Neural crest cell (in vitro differentiated cells): ENCODE data around the gene FOXD2. TPM values are rescaled to one million over a fixed set of nuclear protein-coding genes. Genes with fewer than 3 reads are reported as not detected.

ENCODE experiments used
- DNase-seq: peaks from one replicate; pipeline ENCODE4 v3.0.0; 2021; ENCODE audit warnings: low read depth, mixed read lengths, low spot score
- H3K27ac Mint-ChIP-seq: one replicate; pipeline ENCODE4 v1.8.0; 2021; ENCODE audit warnings: mild to moderate bottlenecking, mixed read lengths; ENCODE audit not compliant: unreplicated experiment
- H3K27me3 Mint-ChIP-seq: 2 replicates; pipeline ENCODE4 v1.8.0; 2021; ENCODE audit warnings: low read depth, mild to moderate bottlenecking, mixed read lengths
- H3K36me3 Mint-ChIP-seq: 2 replicates; pipeline ENCODE4 v1.8.0; 2021; ENCODE audit warnings: low read depth, mild to moderate bottlenecking, mixed read lengths
- H3K4me1 Mint-ChIP-seq: 2 replicates; pipeline ENCODE4 v1.8.0; 2021; ENCODE audit warnings: mixed read lengths
- H3K4me3 Mint-ChIP-seq: one replicate; pipeline ENCODE4 v1.8.0; 2021; ENCODE audit warnings: mild to moderate bottlenecking, mixed read lengths
- H3K9me3 Mint-ChIP-seq: 2 replicates; pipeline ENCODE4 v1.8.0; 2021; ENCODE audit warnings: mixed read lengths
- total RNA-seq: library from RNA; stranded (reverse); gene quantifications from 2 replicates; pipeline ENCODE4 v1.2.1, GENCODE V29; 2021
- TF ChIP-seq, protein P1 (sequence below): fragments of 200-600 bp; sonication (generic); conservative IDR thresholded peaks from 2 replicates; pipeline ENCODE4 v1.5.0; 2021; ENCODE audit warnings: antibody characterized with exemption, mild to moderate bottlenecking

Gene FOXD2
- total RNA-seq, 1 donor from 2014 or later = 17.3 TPM

DNA sequence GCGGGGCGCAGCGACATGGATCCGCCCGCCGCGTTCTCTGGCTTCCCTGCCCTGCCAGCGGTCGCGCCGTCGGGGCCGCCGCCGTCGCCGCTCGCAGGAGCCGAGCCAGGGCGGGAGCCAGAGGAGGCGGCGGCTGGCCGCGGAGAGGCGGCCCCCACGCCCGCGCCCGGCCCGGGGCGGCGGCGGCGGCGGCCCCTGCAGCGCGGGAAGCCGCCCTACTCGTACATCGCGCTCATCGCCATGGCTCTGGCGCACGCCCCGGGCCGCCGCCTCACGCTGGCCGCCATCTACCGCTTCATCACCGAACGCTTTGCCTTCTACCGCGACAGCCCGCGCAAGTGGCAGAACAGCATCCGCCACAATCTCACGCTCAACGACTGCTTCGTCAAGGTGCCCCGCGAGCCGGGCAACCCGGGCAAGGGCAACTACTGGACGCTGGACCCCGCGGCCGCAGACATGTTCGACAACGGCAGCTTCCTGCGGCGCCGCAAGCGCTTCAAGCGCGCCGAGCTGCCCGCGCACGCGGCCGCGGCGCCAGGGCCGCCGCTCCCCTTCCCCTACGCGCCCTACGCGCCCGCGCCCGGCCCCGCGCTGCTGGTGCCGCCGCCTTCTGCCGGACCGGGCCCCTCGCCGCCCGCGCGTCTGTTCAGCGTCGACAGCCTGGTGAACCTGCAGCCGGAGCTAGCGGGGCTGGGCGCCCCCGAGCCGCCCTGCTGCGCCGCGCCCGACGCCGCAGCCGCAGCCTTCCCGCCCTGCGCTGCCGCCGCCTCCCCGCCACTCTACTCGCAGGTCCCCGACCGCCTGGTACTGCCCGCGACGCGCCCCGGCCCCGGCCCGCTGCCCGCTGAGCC, 21.3 kb upstream of the FOXD2 start:
- Mint-ChIP-seq H3K27me3 (peaks cover 78% of the 10 kb centered on the region), H3K9me3 (no peaks in the 10 kb centered on the region), H3K4me3 (peak overlapping the region; percentile 67), H3K4me1 (no peaks in the 10 kb centered on the region), H3K27ac (no peak overlapping the region), H3K36me3 (no peaks in the 10 kb centered on the region)
- DNase-seq = no peak
- TF ChIP-seq, protein P1, sequence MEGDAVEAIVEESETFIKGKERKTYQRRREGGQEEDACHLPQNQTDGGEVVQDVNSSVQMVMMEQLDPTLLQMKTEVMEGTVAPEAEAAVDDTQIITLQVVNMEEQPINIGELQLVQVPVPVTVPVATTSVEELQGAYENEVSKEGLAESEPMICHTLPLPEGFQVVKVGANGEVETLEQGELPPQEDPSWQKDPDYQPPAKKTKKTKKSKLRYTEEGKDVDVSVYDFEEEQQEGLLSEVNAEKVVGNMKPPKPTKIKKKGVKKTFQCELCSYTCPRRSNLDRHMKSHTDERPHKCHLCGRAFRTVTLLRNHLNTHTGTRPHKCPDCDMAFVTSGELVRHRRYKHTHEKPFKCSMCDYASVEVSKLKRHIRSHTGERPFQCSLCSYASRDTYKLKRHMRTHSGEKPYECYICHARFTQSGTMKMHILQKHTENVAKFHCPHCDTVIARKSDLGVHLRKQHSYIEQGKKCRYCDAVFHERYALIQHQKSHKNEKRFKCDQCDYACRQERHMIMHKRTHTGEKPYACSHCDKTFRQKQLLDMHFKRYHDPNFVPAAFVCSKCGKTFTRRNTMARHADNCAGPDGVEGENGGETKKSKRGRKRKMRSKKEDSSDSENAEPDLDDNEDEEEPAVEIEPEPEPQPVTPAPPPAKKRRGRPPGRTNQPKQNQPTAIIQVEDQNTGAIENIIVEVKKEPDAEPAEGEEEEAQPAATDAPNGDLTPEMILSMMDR = no peak

DNA sequence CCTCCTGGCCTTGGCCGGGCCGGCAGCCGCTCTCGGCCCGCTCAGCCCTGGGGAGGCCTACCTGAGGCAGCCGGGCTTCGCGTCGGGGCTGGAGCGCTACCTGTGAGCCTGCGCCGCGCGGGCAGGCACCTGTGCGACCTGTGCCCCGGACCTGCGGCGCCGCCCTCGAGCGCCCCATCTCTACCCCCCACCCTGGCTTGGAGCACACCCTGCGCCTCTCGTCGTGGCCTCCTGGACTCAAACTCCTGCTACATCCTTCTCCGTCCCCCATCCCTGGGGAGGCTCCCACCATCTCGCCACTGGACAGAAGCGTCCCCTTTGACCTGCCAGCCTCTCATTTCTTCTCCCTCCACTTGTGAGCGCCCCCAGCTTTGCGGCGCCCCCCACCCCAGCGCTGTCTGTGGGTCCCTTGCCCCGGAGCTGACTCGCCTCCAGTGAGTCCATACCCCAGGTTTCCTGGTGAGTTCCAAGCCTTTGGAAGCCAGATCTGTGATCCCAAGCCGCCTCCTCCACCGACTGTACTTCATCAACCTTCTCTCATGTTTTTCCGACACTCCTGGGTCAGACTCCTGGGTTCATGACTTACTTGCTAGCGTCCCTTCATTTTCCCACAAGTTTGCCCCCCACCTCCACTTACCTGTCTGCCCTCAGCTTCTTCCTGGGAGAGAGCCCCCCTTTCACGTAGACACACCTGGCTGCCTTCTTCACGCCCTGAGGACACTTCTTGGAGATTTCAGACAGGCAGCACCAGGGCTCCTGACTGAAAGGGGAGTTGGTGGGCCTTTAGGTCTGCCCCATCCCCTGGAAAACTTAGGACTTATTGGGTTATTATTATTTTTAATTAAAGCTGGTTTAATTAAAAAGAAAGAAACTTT, 20.4 kb upstream of the FOXD2 start:
- peak overlapping the region; percentile 51 for H3K4me3 Mint-ChIP-seq
- TF ChIP-seq, protein P1 = no peak
- peaks cover 84% of the 10 kb centered on the region for H3K27me3 Mint-ChIP-seq
- no peaks in the 10 kb centered on the region for H3K9me3 Mint-ChIP-seq
- no peak for DNase-seq
- no peaks in the 10 kb centered on the region for H3K36me3 Mint-ChIP-seq
- H3K4me1 Mint-ChIP-seq = no peaks in the 10 kb centered on the region
- H3K27ac Mint-ChIP-seq = no peak overlapping the region

DNA sequence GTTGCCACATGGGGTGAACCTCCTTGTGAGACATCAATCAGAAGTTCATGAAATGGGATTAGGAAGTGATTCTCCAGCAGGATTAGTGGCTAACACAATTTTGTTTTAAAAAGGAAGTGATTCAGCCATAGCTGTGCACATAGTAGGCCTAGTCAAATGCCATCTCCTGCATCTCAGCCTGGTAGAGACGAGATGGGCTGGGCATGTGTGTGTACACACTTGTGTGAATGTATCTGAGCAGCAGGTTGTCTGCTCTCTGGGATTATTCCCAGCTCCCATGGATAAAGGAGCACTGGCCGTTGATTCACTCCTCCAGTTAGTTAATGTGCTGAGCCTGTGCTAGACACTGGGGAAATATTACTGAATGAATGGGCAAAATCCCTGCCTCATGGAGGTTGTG, 19.7 kb upstream of the FOXD2 start:
- Mint-ChIP-seq H3K4me3 (peak overlapping the region; percentile 46), H3K27ac (no peak overlapping the region), H3K4me1 (no peaks in the 10 kb centered on the region), H3K36me3 (no peaks in the 10 kb centered on the region), H3K27me3 (peaks cover 87% of the 10 kb centered on the region), H3K9me3 (no peaks in the 10 kb centered on the region)
- DNase-seq = no peak
- TF ChIP-seq, protein P1 = no peak

DNA sequence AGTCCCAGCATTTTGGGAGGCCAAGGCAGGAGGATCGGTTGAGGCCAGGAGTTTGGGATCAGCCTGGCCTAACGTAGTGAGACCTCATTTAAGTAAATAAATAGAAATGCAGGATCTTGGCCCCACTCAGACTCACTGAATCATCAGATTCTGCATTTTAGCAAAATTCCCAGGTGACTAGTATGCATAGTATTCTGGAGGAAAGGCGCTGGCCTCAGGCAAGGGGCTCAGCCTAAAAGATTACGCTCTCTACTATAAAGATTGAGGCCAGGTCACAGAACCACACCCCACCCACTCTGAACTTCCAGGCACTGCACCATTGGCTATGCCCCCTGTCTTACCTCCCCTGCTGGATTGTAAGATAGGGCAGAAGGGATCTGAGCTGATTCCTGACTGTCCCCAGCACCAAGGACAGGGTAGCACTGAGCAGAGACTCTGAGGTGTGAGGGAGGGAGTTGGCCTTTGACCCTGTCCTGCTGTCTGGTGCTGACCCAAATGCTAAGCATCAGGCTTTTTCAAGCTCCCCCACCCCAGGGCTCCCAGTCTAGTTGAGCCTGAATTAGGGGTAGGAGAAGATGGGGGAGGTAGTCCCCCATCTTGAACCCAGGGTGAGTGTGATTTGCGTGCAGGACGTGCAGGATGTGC, 19.0 kb upstream of the FOXD2 start:
- Mint-ChIP-seq H3K4me3 (peak overlapping the region; percentile 23), H3K36me3 (no peaks in the 10 kb centered on the region)

GRCh38 chr1:47420547-47420946, 17.3 kb upstream of the FOXD2 start:
- peaks cover 86% of the 10 kb centered on the region for H3K27me3 Mint-ChIP-seq
- TF ChIP-seq, protein P1 = no peak
- H3K9me3 Mint-ChIP-seq = no peaks in the 10 kb centered on the region
- H3K4me1 Mint-ChIP-seq = no peaks in the 10 kb centered on the region
- H3K27ac Mint-ChIP-seq = no peak overlapping the region
- no peak overlapping the region for H3K4me3 Mint-ChIP-seq
- no peak for DNase-seq
- H3K36me3 Mint-ChIP-seq = no peaks in the 10 kb centered on the region

More for the DNA sequence above, 19.0 kb upstream of the FOXD2 start:
- no peaks in the 10 kb centered on the region for H3K4me1 Mint-ChIP-seq
- H3K27ac Mint-ChIP-seq = no peak overlapping the region
- peaks cover 88% of the 10 kb centered on the region for H3K27me3 Mint-ChIP-seq
- no peaks in the 10 kb centered on the region for H3K9me3 Mint-ChIP-seq
- TF ChIP-seq, protein P1 = no peak
- no peak for DNase-seq
